A549 treated with AZD9567 at 1 μM for 4 hours (cell line): Measurements from ENCODE around the gene NMT2. TPM values are rescaled to one million over a fixed set of nuclear protein-coding genes. Genes with fewer than 3 reads are reported as not detected.

Experiments
- total RNA-seq: library from RNA; stranded (reverse); fragments of 200-300 nt; extraction: Qiagen RNA extraction; gene quantifications from 5 replicates; pipeline ENCODE4 v1.2.3, GENCODE V29; 2022; ENCODE audit not compliant: insufficient read depth

Gene NMT2
- total RNA-seq, result 17.8 to 23.6 TPM (median 22.0 TPM) in 5 replicates

DNA sequence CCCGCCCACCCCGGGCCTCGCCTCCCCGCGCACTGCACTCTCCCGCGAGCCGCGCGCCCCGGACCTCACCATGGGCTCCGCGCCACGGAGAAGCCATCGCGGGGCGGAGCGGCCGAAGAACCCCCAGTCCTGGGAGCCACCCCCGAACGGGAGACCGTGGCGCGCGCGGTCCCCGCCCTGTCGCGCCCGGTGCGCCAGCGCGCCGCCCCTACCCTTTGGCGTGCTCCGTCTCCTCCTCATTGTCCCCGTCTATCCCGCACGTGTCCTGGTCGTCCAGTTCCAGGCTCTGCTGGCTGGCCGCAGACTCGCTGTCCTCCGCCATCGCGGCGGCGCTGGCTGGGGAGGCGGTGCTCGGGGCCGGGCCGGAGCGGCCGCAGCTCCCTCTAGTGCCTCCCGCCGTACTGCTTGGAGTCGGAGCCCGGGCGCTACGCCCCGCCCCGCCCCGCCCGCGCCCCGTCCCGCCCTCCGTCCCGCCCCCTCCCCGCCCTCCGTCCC, at the start of gene NMT2:
Gene NMT2 (minus strand): TSS at position 403 of the 495 bp plus-strand sequence. CDS start 81 bp downstream, at position 322.

GRCh38 chr10:15097011-15097812, 71.3 kb downstream of the NMT2 start, which contains the start of gene RPP38:
RPP38 (plus strand) TSS chr10:15097355; CDS start chr10:15103315, 5,960 bp downstream.

GRCh38 chr10:15088428-15089261, 79.8 kb downstream of the NMT2 start, which contains the start of gene ACBD7:
ACBD7 (minus strand) TSS chr10:15088776; CDS start chr10:15088728, 48 bp downstream.

Other genes starting within 250 kb of the NMT2 start
- 4.1 to 7.1 TPM (median 5.6 TPM) in 5 replicates for gene DCLRE1C, start 214.6 kb downstream of the NMT2 start, total RNA-seq
- gene MEIG1, start 209.3 kb downstream of the NMT2 start, total RNA-seq, result 0.70 to 1.2 TPM (median 1.1 TPM) in 4 of 5 replicates, not detected in the other
- gene OLAH, start 124.8 kb downstream of the NMT2 start, total RNA-seq, result 0.13 to 0.26 TPM (median 0.17 TPM) in 4 of 5 replicates, not detected in the other
- gene ACBD7, start 79.9 kb downstream of the NMT2 start, total RNA-seq, result 0.95 to 1.6 TPM (median 1.1 TPM) in 4 of 5 replicates, not detected in the other
- gene RPP38, start 71.3 kb downstream of the NMT2 start, total RNA-seq, result 33.7 to 38.3 TPM (median 36.8 TPM) in 5 replicates
- 18.3 to 22.1 TPM (median 20.4 TPM) in 5 replicates for gene FAM171A1, start 202.6 kb upstream of the NMT2 start, total RNA-seq